Inflammatory macrophage (primary cell): ENCODE results near the gene ZBED1.

ENCODE experiments used
- DNase-seq, 2 donors: peaks; one replicate each; pipeline ENCODE4 v3.0.0-alpha.2; 2020 to 2022

The ZBED1 gene

DNA sequence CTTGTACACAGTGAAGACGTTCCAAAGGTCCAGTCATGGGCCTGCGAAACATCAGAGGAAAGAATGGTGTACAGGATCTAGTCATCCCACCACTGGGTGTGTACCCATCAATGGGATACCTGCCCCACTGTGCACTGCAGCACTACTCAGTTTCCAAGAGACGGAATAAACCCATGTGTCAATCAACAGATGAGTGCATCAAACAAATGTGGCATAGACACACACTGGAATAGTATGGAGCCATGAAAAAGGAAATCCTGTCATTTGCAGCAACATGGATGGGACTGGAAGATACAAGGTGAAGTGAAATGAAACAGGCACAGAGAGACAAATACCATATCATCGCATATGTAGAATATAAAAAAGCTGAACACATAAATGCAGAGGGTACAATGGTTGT lies 48.0 kb downstream of the ZBED1 start:
- no peak for DNase-seq

DNA sequence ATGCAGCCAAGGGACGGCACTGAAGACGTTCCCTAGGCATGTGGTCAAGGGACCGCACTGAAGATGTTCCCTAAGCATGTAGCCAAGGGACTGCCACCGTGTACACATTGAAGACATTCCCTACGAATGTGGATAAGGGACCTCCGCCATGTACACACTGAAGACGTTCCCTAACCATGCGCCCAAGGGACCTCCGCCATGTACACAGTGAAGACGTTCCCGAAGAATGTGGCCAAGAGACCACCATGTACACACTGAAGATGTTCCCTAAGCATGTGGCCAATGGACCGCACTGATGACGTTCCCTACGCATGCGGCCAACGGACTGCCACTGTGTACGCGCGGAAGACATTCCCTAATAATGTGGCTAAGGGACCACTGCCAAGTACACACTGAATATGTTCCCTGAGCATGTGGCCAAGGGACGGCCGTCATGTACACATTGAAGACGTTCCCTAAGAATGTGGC lies 48.4 kb downstream of the ZBED1 start:
- DNase-seq: no peak

DNA sequence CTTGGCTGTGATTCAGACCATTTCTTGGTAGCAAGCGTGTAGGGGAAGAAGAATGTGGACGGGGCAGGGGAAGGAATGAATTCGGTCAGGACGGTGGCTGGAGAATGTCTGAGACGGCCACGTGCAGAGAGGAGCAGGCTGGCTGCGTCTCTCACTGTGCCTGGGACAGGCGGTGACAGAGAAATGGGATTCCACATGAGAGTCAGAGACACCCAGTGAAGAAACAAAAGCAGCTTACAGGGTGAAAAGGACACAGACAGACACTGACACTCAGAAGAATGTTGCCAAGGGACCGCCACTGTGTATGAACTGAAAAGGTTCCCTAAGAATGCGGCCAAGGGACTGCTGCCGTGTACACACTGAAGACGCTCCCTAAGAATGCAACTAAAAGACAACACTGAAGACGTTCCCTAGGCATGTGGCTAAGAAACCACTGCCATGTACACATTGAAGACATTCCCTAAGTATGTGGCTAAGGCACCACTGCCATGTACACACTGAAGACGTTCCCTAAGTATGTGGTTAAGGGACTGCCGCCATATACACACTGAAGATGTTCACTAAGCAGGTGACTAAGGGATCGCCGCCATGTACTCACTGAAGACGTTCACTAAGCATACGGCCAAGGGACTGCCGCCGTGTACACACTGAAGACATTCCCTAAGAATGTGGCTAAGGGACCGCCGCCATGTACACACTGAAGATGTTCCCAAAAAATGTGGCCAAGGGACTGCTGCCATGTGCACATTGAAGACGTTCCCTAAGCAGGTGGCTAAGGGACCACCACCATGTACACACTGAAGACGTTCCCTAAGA lies 49.1 kb downstream of the ZBED1 start:
- no peak for DNase-seq

DNA sequence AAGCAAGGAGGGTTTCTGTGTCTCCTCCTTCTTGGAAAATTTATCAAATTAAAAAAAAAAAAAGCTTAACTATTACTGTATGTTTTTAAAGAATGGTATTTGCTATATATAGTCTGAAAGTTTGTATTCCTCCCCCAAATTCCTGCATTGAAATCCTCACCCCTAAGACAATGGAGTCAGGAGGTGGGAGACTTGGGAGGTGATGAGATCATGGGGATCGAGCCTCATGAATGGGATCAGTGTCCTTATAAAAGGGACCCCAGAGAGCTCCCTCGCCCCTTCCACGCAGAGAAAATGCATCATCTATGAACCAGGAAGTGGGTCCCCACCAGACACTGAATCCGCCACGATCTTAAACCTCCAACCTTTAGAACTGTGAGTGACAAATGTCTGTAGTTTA lies 50.1 kb downstream of the ZBED1 start:
- no peak for DNase-seq

DNA sequence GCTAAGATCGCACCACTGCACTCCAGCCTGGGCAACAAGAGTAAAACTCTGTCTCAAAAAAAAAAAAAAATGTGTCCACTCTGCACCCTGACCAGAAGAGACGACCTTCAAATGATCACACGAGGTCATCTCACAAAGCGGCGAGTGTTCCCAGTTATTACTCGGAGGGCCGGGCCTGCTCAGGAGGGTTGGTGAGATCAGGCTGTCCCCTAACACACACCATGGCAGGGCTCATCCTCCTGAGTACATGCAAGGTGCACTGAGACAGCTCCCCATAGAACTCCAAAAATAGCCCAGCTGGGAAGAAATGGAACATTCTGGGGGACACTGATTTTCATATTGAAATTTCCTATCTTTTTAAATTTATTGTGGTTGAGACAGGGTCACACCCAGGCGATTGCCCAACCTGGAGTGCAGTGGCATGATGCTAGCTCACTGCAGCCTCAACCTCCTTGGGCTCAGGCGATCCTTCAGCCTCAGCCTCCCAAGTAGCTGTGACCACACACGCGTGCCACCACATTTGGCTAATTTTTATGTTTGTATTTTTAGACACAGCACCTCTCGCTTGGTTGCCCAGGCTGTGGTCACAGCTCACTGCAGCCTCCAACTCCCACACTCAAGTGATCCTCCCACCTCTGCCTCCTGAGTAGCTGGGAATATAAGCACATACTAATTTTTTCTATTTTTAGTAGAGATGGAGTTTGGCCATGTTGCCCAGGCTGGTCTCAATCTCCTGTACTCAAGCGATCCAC lies 51.5 kb downstream of the ZBED1 start:
- DNase-seq: no peak

DNA sequence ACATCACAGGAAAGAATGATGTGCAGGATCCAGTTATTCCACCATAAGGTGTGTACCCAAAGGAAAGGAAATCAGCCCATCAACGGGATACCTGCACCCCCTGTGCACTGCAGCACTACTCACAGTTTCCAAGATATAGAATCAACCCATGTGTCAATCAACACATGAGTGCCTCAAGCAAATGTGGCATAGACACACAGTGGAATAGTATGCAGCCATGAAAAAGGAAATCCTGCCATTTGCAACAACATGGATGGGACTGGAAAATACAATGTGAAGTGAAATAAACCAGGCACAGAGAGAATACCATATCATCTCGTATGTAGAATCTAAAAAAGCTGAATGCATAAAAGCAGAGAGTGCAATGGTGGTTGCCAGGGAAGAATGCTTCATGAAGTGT lies 53.3 kb downstream of the ZBED1 start:
- no peak for DNase-seq

DNA sequence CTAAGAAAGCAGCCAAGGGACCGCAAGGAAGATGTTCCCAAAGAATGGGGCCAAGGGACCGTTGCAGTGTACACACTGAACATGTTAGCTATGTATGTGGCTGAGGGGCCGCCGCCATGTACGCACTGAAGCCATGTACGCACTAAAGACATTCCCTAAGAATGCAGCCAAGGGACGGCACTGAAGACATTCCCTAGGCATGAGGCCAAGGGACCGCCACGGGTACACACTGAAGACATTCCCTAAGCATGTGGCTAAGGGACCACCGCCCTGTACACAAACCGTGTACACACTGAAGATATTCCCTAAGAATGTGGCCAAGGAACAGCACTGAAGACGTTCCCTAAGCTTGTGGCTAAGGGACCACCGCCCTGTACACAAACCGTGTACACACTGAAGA lies 54.0 kb downstream of the ZBED1 start:
- DNase-seq: no peak

DNA sequence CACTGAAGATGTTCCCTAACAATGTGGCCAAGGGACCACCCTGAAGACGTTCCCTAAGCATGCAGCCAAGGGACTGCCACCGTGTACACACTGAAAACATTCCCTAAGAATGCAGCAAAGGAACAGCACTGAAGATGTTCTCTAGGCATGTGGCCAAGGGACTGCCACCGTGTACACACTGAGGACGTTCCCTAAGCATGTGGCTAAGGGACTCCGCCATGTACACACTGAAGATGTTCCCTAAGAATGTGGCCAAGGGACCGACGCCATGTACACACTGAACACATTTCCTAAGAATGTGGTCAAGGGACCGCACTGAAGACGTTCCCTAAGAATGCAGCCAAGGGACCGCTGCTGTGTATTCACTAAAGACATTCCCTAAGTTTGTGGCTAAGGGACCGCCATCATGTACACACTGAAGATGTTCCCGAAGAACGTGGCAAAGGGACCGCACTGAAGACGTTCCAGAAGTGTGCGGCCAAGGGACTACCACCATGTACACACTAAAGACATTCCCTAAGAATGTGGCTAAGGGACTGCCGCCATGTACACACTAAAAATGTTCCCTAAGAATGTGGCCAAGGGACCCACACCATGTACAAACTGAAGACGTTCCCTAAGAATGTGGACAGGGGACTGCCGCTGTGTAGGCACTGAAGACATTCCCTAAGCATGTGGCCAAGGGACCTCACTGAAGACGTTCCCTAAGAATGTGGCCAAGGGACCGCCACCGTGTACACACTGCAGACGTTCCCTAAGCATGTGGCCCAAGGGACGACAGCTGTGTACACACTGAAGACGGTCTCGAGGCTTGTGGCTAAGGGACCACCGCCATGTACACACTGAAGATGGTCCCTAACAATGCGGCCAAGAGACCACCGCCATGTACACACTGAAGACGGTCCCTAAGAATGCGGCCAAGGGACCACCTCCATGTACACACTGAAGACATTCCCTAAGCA lies 54.8 kb downstream of the ZBED1 start:
- DNase-seq: no peak

DNA sequence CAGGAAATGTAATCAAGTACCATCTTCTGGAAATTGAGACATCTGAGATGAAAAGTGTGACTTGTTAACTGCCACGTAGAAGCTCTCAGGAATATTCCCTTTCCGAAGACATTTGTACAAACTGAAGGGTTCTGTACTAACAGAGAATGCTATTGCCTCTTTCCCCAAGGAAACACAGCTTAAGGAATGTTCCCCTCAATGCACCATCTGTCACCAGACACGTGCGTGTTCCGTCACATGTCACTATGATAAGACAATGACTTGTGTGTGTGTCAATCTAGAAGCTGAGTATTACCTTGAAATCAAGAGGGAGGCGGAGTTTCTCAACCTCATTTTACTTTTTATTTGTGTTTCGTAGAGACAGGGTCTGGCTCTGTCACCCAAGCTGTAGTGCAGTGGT lies 58.1 kb downstream of the ZBED1 start:
- no peak for DNase-seq

DNA sequence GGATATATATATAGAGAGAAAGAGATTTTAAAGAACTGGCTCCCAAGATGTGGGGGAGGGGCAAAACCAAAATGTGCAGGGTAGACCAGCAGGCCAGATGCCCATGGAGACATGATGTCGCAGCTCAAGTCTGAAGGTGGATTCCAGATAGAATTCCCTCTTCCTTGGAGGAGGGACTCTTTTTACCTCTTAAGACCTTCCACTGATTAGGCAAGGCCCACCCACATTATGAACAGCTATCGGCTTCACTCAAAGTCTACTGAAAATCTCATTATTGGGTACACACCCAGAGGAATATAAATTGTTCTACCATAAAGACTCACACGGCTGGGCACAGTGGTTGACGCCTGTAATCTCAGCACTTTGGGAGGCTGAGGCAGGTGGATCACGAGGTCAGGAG lies 59.3 kb downstream of the ZBED1 start:
- no peak for DNase-seq

DNA sequence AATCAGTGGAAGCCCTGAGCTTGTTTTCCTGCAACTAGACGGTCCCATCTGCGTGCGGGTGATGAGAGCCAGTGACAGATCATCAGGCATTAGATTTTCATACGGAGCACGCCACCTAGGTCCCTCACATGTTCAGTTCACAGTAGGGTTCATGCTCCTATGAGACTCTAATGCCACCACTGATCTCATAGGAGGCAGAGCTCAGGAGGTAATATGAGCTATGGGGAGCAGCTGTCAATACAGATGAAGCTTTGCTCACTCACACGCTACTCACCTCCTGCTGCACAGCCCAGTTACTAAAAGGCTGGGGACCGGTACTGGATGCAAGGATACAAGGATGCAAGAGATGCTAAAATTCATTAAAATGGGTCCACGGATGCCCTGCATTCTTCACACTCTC lies 61.2 kb downstream of the ZBED1 start:
- DNase-seq: no peak
